ENCODE results near the gene MGMT.

Gene MGMT

GRCh38 chr10:129491123-129491734, 24.2 kb downstream of the MGMT start:
- no peak overlapping the region for H3K27ac ChIP-seq (ENCODE audit: low read depth, low read length, poor library complexity, severe bottlenecking)
- H3K4me3 ChIP-seq (ENCODE audit: low read depth, low read length, poor library complexity, severe bottlenecking), result no peak overlapping the region
- no peaks in the 10 kb centered on the region for H3K27me3 ChIP-seq (ENCODE audit: insufficient read depth, low read length)
- H3K36me3 ChIP-seq (ENCODE audit: insufficient read depth, low read length), result peaks cover 19% of the 10 kb centered on the region
- peaks cover 58% of the 10 kb centered on the region for H3K79me2 ChIP-seq (ENCODE audit: insufficient read depth, low read length)
- peaks cover 27% of the 10 kb centered on the region for H3K9me3 ChIP-seq (ENCODE audit: low read length)
- TF ChIP-seq CTCF (IDR thresholded peaks at IDR 0.05; ENCODE audit: low read length), result no peak
- no peak for TF ChIP-seq EZH2 (IDR thresholded peaks at IDR 0.05; ENCODE audit: borderline replicate concordance, low read length)
- no peaks in the 10 kb centered on the region for H3K4me1 ChIP-seq (ENCODE audit: insufficient read depth, low read length, severe bottlenecking)
- H2AFZ ChIP-seq (ENCODE audit: low read length), result no peak overlapping the region
- H3K9me2 ChIP-seq (ENCODE audit: low read depth, low read length), result no peaks in the 10 kb centered on the region
- H4K20me1 ChIP-seq (ENCODE audit: insufficient read depth, low read length), result no peaks in the 10 kb centered on the region
- no peak overlapping the region for H3K9ac ChIP-seq (ENCODE audit: low read length)
- no peaks in the 10 kb centered on the region for H3F3A ChIP-seq (ENCODE audit: insufficient read depth, low read length)
- no peak overlapping the region for H3K4me2 ChIP-seq (ENCODE audit: low read length)

GRCh38 chr10:129494176-129494575, 27.1 kb downstream of the MGMT start:
- Histone ChIP-seq H3K4me2 (ENCODE audit: low read length) (no peak overlapping the region), H2AFZ (ENCODE audit: low read length) (no peak overlapping the region), H4K20me1 (ENCODE audit: insufficient read depth, low read length) (no peaks in the 10 kb centered on the region), H3K36me3 (ENCODE audit: insufficient read depth, low read length) (peaks cover 41% of the 10 kb centered on the region), H3K27ac (ENCODE audit: low read depth, low read length, poor library complexity, severe bottlenecking) (no peak overlapping the region), H3K4me1 (ENCODE audit: insufficient read depth, low read length, severe bottlenecking) (no peaks in the 10 kb centered on the region), H3K9me3 (ENCODE audit: low read length) (peaks cover 31% of the 10 kb centered on the region), H3K27me3 (ENCODE audit: insufficient read depth, low read length) (no peaks in the 10 kb centered on the region), H3K9me2 (ENCODE audit: low read depth, low read length) (no peaks in the 10 kb centered on the region), H3K9ac (ENCODE audit: low read length) (no peak overlapping the region), H3F3A (ENCODE audit: insufficient read depth, low read length) (no peaks in the 10 kb centered on the region), H3K79me2 (ENCODE audit: insufficient read depth, low read length) (peaks cover 46% of the 10 kb centered on the region), H3K4me3 (ENCODE audit: low read depth, low read length, poor library complexity, severe bottlenecking) (no peak overlapping the region)
- TF ChIP-seq EZH2 (IDR thresholded peaks at IDR 0.05; ENCODE audit: borderline replicate concordance, low read length) (no peak), CTCF (IDR thresholded peaks at IDR 0.05; ENCODE audit: low read length) (no peak)

- no peak overlapping the region for H3K9ac ChIP-seq (ENCODE audit: low read length)
- peaks cover 41% of the 10 kb centered on the region for H3K36me3 ChIP-seq (ENCODE audit: insufficient read depth, low read length)
Observed at GRCh38 chr10:129494740-129495139, 27.7 kb downstream of the MGMT start.

More at GRCh38 chr10:129494740-129495139, 27.7 kb downstream of the MGMT start:
- Histone ChIP-seq H3K79me2 (ENCODE audit: insufficient read depth, low read length) (peaks cover 42% of the 10 kb centered on the region), H3K9me3 (ENCODE audit: low read length) (peaks cover 31% of the 10 kb centered on the region), H3K27me3 (ENCODE audit: insufficient read depth, low read length) (no peaks in the 10 kb centered on the region), H3F3A (ENCODE audit: insufficient read depth, low read length) (no peaks in the 10 kb centered on the region), H3K27ac (ENCODE audit: low read depth, low read length, poor library complexity, severe bottlenecking) (no peak overlapping the region), H4K20me1 (ENCODE audit: insufficient read depth, low read length) (no peaks in the 10 kb centered on the region), H3K9me2 (ENCODE audit: low read depth, low read length) (no peaks in the 10 kb centered on the region), H2AFZ (ENCODE audit: low read length) (no peak overlapping the region), H3K4me1 (ENCODE audit: insufficient read depth, low read length, severe bottlenecking) (no peaks in the 10 kb centered on the region), H3K4me3 (ENCODE audit: low read depth, low read length, poor library complexity, severe bottlenecking) (no peak overlapping the region), H3K4me2 (ENCODE audit: low read length) (no peak overlapping the region)
- TF ChIP-seq EZH2 (IDR thresholded peaks at IDR 0.05; ENCODE audit: borderline replicate concordance, low read length) (no peak), CTCF (IDR thresholded peaks at IDR 0.05; ENCODE audit: low read length) (no peak)

Measured in OCI-LY1 (cell line).